ENCODE data around the gene HNRNPLL. TPM values are rescaled to one million over a fixed set of nuclear protein-coding genes. Genes with fewer than 3 reads are reported as not detected.

Gene HNRNPLL
- polyA plus RNA-seq, 1 of the 3 experiments (the other 2 are of a cell fraction): 24.4 TPM

DNA sequence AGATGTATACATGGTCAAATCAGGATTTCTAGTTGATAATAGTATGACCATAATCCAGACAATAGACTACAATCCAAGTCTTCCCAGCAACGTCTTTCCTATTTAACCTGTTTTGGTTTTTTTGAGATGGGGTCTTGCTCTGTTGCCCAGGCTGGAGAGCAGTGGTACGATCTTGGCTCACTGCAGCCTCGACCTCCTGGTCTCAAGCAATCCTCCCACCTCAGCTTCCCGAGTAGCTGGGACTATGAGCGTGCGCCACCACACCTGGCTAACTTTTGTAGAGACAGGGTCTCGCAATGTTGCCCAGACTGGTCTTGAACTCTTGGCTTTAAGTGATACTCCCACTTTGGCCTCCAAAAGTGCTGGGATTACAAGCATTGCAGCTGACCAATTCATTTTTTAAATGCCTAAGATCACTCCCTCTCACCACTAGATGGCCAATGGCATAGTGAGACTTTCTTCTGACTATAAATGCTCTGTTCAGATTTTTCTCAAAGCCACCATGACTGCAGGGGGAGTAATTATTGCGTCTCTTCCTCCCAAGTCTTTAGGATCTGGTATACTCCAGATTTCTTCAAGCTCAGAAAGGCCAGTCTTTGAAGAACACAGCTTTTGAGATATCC lies 47.6 kb downstream of the HNRNPLL start:
- Histone ChIP-seq H4K20me1 (ENCODE audit: insufficient read depth) (no peaks in the 10 kb centered on the region), H3K9ac (no peak overlapping the region), H3K27ac (ENCODE audit: low read depth in 2 of 2, low read length in 1 of 2) (no peak overlapping the region), H3K4me2 (no peak overlapping the region), H3K9me2 (no peaks in the 10 kb centered on the region), H3K9me3 (no peaks in the 10 kb centered on the region), H3K27me3 (ENCODE audit: insufficient read depth) (no peaks in the 10 kb centered on the region), H3K4me1 (ENCODE audit: control insufficient read depth in 1 of 2, insufficient read depth in 2 of 2, low read depth in 1 of 2, low read length in 1 of 2) (peaks cover 0 to 2% of the 10 kb centered on the region in 2 experiments; a peak in 1 of 4 replicates), H3K79me2 (ENCODE audit: insufficient read depth) (no peaks in the 10 kb centered on the region), H3F3A (replicated peaks; ENCODE audit: insufficient read depth) (peaks cover 2% of the 10 kb centered on the region), H3K4me3 (ENCODE audit: low read depth in 2 of 2, low read length in 1 of 2) (no peak overlapping the region), H2AFZ (ENCODE audit: low read depth) (no peak overlapping the region), H3K36me3 (replicated peaks in 1 of 2; ENCODE audit: control insufficient read depth in 1 of 2, insufficient read depth in 2 of 2, low read length in 1 of 2) (peaks cover 23 to 37% of the 10 kb centered on the region in 2 experiments)
- CTCF ChIA-PET: interaction anchor here (0.6 to 6.2 kb wide), 11 partner anchors 10 to 239 kb away, joined by 3 to 40 read pairs (median 5); no protein-coding TSS in a partner anchor
- 96% methylated on average over 8 of the region's 8 CpGs for WGBS (ENCODE audit: low lambda C conversion rate)
- TF ChIP-seq SIN3A (IDR thresholded peaks at IDR 0.05; ENCODE audit: borderline replicate concordance, low read depth, low read length) (no peak), SMC3 (IDR thresholded peaks at IDR 0.05; ENCODE audit: low read depth, low read length) (peak; percentile 26; the same call in 1 of the 2 replicates), EP300 (IDR thresholded peaks at IDR 0.05; ENCODE audit: borderline replicate concordance in 1 of 2, low read depth in 1 of 2, low read length in 1 of 2) (no peak)
- TF ChIP-seq, protein P1, sequence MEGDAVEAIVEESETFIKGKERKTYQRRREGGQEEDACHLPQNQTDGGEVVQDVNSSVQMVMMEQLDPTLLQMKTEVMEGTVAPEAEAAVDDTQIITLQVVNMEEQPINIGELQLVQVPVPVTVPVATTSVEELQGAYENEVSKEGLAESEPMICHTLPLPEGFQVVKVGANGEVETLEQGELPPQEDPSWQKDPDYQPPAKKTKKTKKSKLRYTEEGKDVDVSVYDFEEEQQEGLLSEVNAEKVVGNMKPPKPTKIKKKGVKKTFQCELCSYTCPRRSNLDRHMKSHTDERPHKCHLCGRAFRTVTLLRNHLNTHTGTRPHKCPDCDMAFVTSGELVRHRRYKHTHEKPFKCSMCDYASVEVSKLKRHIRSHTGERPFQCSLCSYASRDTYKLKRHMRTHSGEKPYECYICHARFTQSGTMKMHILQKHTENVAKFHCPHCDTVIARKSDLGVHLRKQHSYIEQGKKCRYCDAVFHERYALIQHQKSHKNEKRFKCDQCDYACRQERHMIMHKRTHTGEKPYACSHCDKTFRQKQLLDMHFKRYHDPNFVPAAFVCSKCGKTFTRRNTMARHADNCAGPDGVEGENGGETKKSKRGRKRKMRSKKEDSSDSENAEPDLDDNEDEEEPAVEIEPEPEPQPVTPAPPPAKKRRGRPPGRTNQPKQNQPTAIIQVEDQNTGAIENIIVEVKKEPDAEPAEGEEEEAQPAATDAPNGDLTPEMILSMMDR (IDR thresholded peaks at IDR 0.05): peak; percentile 57
- POLR2A ChIA-PET: interaction anchor here (1.9 kb wide), 1 partner anchor 196 kb away, joined by 4 read pairs; the partner anchor contains the start of gene SRSF7
- no peak for DNase-seq

GRCh38 chr2:38553554-38553953 lies 49.2 kb downstream of the HNRNPLL start:
- DNase-seq: no peak
- WGBS (ENCODE audit: low lambda C conversion rate): 96% methylated on average over 2 of the region's 2 CpGs
- Histone ChIP-seq H3K4me1 (ENCODE audit: control insufficient read depth in 1 of 2, insufficient read depth in 2 of 2, low read depth in 1 of 2, low read length in 1 of 2) (peaks cover 0 to 2% of the 10 kb centered on the region in 2 experiments; a peak in 1 of 4 replicates), H3K36me3 (replicated peaks in 1 of 2; ENCODE audit: control insufficient read depth in 1 of 2, insufficient read depth in 2 of 2, low read length in 1 of 2) (peaks cover 22 to 38% of the 10 kb centered on the region in 2 experiments), H3K27me3 (ENCODE audit: insufficient read depth) (no peaks in the 10 kb centered on the region), H3K9me2 (no peaks in the 10 kb centered on the region), H3K79me2 (ENCODE audit: insufficient read depth) (no peaks in the 10 kb centered on the region), H4K20me1 (ENCODE audit: insufficient read depth) (no peaks in the 10 kb centered on the region), H3K4me2 (no peak overlapping the region), H3K27ac (ENCODE audit: low read depth in 2 of 2, low read length in 1 of 2) (no peak overlapping the region), H3F3A (replicated peaks; ENCODE audit: insufficient read depth) (peaks cover 2% of the 10 kb centered on the region), H2AFZ (ENCODE audit: low read depth) (no peak overlapping the region), H3K4me3 (ENCODE audit: low read depth in 2 of 2, low read length in 1 of 2) (no peak overlapping the region), H3K9me3 (no peaks in the 10 kb centered on the region), H3K9ac (no peak overlapping the region)
- CTCF ChIA-PET: interaction anchor here (0.9 to 6.2 kb wide), 11 partner anchors 8 to 451 kb away, joined by 3 to 40 read pairs (median 5); no protein-coding TSS in a partner anchor
- POLR2A ChIA-PET: no interaction called here
- TF ChIP-seq MXI1 (IDR thresholded peaks at IDR 0.05; ENCODE audit: low read depth, low read length) (no peak), FOXJ3 (CRISPR knock-in tag; IDR thresholded peaks at IDR 0.05) (no peak), FOXM1 (IDR thresholded peaks at IDR 0.05; ENCODE audit: low read depth) (no peak)

DNA sequence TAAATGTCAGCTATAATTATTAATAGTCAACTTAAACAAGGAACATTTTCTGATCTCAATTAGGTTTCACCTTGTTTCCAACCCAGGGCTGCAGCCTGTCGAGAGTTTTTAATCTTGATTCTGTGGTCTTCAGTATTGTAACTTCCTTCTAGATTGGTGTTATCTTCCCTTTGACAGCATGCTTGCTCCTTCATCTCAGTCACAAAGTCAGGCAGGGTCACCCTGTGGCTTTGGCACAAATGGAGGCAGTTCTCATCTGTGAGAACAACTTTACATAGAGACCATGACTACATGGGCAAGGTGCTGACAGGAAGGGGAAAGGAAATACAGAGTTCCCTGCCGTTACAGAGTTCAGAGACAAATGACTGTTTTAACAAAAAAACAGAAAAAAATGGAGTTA lies 50.5 kb downstream of the HNRNPLL start:
- no peaks in the 10 kb centered on the region for H3K9me3 ChIP-seq
- H3K27me3 ChIP-seq (ENCODE audit: insufficient read depth): no peaks in the 10 kb centered on the region
- H3K4me3 ChIP-seq (ENCODE audit: low read depth in 2 of 2, low read length in 1 of 2): no peak overlapping the region
- H4K20me1 ChIP-seq (ENCODE audit: insufficient read depth): no peaks in the 10 kb centered on the region
- no peak for DNase-seq
- POLR2A ChIA-PET: no interaction called here
- TF ChIP-seq EP300 (IDR thresholded peaks at IDR 0.05; ENCODE audit: borderline replicate concordance in 1 of 2, low read depth in 1 of 2, low read length in 1 of 2) (no peak), FOSL2 (IDR thresholded peaks at IDR 0.05; ENCODE audit: borderline replicate concordance, low read depth) (peak; percentile 4; the same call in 1 of the 2 replicates)
- H3K79me2 ChIP-seq (ENCODE audit: insufficient read depth): no peaks in the 10 kb centered on the region
- H3F3A ChIP-seq (replicated peaks; ENCODE audit: insufficient read depth): peaks cover 12% of the 10 kb centered on the region
- peaks cover 0 to 2% of the 10 kb centered on the region in 2 experiments; a peak in 1 of 4 replicates for H3K4me1 ChIP-seq (ENCODE audit: control insufficient read depth in 1 of 2, insufficient read depth in 2 of 2, low read depth in 1 of 2, low read length in 1 of 2)
- CTCF ChIA-PET: interaction anchor here (0.6 to 6.2 kb wide), 3 partner anchors 16 to 125 kb away, joined by 3 to 40 read pairs (median 4); no protein-coding TSS in a partner anchor
- 78% methylated on average over 2 of the region's 2 CpGs for WGBS (ENCODE audit: low lambda C conversion rate)
- H3K9me2 ChIP-seq: no peaks in the 10 kb centered on the region
- H2AFZ ChIP-seq (ENCODE audit: low read depth): no peak overlapping the region
- peaks cover 22 to 38% of the 10 kb centered on the region in 2 experiments for H3K36me3 ChIP-seq (replicated peaks in 1 of 2; ENCODE audit: control insufficient read depth in 1 of 2, insufficient read depth in 2 of 2, low read length in 1 of 2)
- no peak overlapping the region for H3K27ac ChIP-seq (ENCODE audit: low read depth in 2 of 2, low read length in 1 of 2)
- no peak overlapping the region for H3K9ac ChIP-seq
- H3K4me2 ChIP-seq: no peak overlapping the region

Data from SK-N-SH (cell line).